Loucy (cell line): Measurements from ENCODE around the gene AGPAT3.

Experiments
- H2AFZ ChIP-seq: fragments of 200-600 bp; sonication (generic); 2 replicates; pipeline ENCODE4 v1.6.0; 2016; ENCODE audit warnings: antibody characterized with exemption, mild to moderate bottlenecking, low read length, moderate library complexity
- H3F3A ChIP-seq: fragments of 200-600 bp; 2 replicates; pipeline ENCODE4 v1.6.0; 2016; ENCODE audit warnings: antibody characterized with exemption, low read depth, mild to moderate bottlenecking
- H3K27me3 ChIP-seq: fragments of 200-600 bp; sonication (generic); 2 replicates; pipeline ENCODE4 v1.6.1; 2014; ENCODE audit warnings: low read length, mild to moderate bottlenecking; ENCODE audit not compliant: insufficient read depth, poor library complexity, severe bottlenecking
- H3K36me3 ChIP-seq: fragments of 200-600 bp; sonication (generic); 2 replicates; pipeline ENCODE4 v1.6.1; 2016; ENCODE audit warnings: low read length; ENCODE audit not compliant: insufficient read depth
- H3K4me1 ChIP-seq: fragments of 200-600 bp; sonication (generic); 2 replicates; pipeline ENCODE4 v1.5.1; 2014; ENCODE audit warnings: low read length, mild to moderate bottlenecking; ENCODE audit not compliant: insufficient read depth, poor library complexity, severe bottlenecking
- H3K4me2 ChIP-seq: fragments of 200-600 bp; sonication (generic); 2 replicates; pipeline ENCODE4 v1.6.0; 2014; ENCODE audit warnings: antibody characterized with exemption, low read length, low read depth, mild to moderate bottlenecking; ENCODE audit not compliant: poor library complexity, severe bottlenecking
- H3K4me3 ChIP-seq: fragments of 200-600 bp; sonication (generic); 2 replicates; pipeline ENCODE4 v1.5.1; 2014; ENCODE audit warnings: low read length, mild to moderate bottlenecking, mixed read lengths; ENCODE audit not compliant: poor library complexity, severe bottlenecking
- H3K79me2 ChIP-seq: fragments of 200-600 bp; sonication (generic); 2 replicates; pipeline ENCODE4 v1.6.1; 2014; ENCODE audit warnings: low read length; ENCODE audit not compliant: insufficient read depth
- H3K9ac ChIP-seq: fragments of 200-600 bp; sonication (generic); 2 replicates; pipeline ENCODE4 v1.6.0; 2014; ENCODE audit warnings: mild to moderate bottlenecking, low read depth, low read length, moderate library complexity; ENCODE audit not compliant: poor library complexity, severe bottlenecking
- H3K9me2 ChIP-seq: fragments of 200-600 bp; sonication (generic); replicated peaks from 2 replicates; pipeline ENCODE4 v1.6.1; 2016; ENCODE audit warnings: low read depth, low read length, mixed read lengths
- H3K9me3 ChIP-seq: fragments of 200-600 bp; sonication (generic); 2 replicates; pipeline ENCODE4 v1.6.1; 2014; ENCODE audit warnings: mild to moderate bottlenecking, antibody characterized with exemption, low read length, low read depth; ENCODE audit not compliant: insufficient read depth
- H4K20me1 ChIP-seq: fragments of 200-600 bp; sonication (generic); 2 replicates; pipeline ENCODE4 v1.6.0; 2014; ENCODE audit warnings: antibody characterized with exemption, low read length, mild to moderate bottlenecking; ENCODE audit not compliant: insufficient read depth, poor library complexity, severe bottlenecking
- CTCF ChIP-seq: fragments of 200-600 bp; sonication (generic); conservative IDR thresholded peaks from 2 replicates; pipeline ENCODE4 v1.5.1; 2014; ENCODE audit warnings: mild to moderate bottlenecking, antibody characterized with exemption, low read length
- EZH2phosphoT487 ChIP-seq: fragments of 200-600 bp; IDR thresholded peaks from 2 replicates; pipeline ENCODE4 v1.6.1; 2018; ENCODE audit warnings: antibody characterized with exemption, mild to moderate bottlenecking, moderate library complexity, borderline replicate concordance

AGPAT3 gene

DNA sequence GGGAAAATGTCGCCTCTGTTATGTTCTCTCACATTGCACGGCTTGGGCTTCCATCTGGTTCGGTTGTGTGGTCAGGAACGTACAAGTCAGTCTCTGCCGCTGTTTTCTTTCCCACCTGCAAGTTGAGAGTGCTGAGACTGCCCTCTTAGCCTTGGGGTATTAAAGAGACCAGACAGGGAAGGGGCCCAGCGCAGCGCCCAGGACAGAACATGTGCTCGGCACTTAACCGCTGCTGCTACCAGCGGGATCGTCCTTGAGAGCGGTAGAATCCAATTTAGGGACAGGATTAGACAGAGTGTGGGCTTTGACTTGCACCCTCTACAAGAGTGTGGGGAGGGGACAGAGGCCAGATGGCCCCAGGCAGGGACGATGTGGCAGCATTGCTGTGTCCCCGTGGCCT, 17.7 kb upstream of the AGPAT3 start:
- TF ChIP-seq EZH2phosphoT487 (no peak), CTCF (no peak)
- H3K27me3 ChIP-seq, result no peaks in the 10 kb centered on the region
- no peak overlapping the region for H3K4me3 ChIP-seq
- H3K4me1 ChIP-seq, result no peaks in the 10 kb centered on the region
- no peak overlapping the region for H3K4me2 ChIP-seq
- no peaks in the 10 kb centered on the region for H3K79me2 ChIP-seq
- no peaks in the 10 kb centered on the region for H4K20me1 ChIP-seq
- H3K9me2 ChIP-seq, result no peaks in the 10 kb centered on the region
- no peaks in the 10 kb centered on the region; the same call in 1 of the 2 replicates for H3K9me3 ChIP-seq
- H3K36me3 ChIP-seq, result no peaks in the 10 kb centered on the region
- no peaks in the 10 kb centered on the region for H3F3A ChIP-seq
- no peak overlapping the region for H2AFZ ChIP-seq
- no peak overlapping the region for H3K9ac ChIP-seq

- Histone ChIP-seq H4K20me1 (no peaks in the 10 kb centered on the region), H3K4me3 (no peak overlapping the region), H3F3A (no peaks in the 10 kb centered on the region), H3K4me1 (no peaks in the 10 kb centered on the region), H2AFZ (no peak overlapping the region), H3K9ac (no peak overlapping the region), H3K27me3 (no peaks in the 10 kb centered on the region), H3K9me2 (no peaks in the 10 kb centered on the region), H3K79me2 (no peaks in the 10 kb centered on the region), H3K9me3 (no peaks in the 10 kb centered on the region; the same call in 1 of the 2 replicates), H3K4me2 (no peak overlapping the region), H3K36me3 (no peaks in the 10 kb centered on the region)
- TF ChIP-seq CTCF (no peak), EZH2phosphoT487 (no peak)
Observed at GRCh38 chr21:43848771-43849170, 16.3 kb upstream of the AGPAT3 start.

GRCh38 chr21:43849532-43850299, 15.3 kb upstream of the AGPAT3 start:
- H3K4me3 ChIP-seq, result no peak overlapping the region
- H3K9me2 ChIP-seq, result no peaks in the 10 kb centered on the region
- no peaks in the 10 kb centered on the region for H3K27me3 ChIP-seq
- H3K4me1 ChIP-seq, result no peaks in the 10 kb centered on the region
- no peaks in the 10 kb centered on the region; the same call in 1 of the 2 replicates for H3K9me3 ChIP-seq
- no peaks in the 10 kb centered on the region for H4K20me1 ChIP-seq
- no peaks in the 10 kb centered on the region for H3K36me3 ChIP-seq
- no peaks in the 10 kb centered on the region for H3F3A ChIP-seq
- TF ChIP-seq CTCF (no peak), EZH2phosphoT487 (no peak)
- no peak overlapping the region for H3K4me2 ChIP-seq
- no peak overlapping the region for H3K9ac ChIP-seq
- no peaks in the 10 kb centered on the region for H3K79me2 ChIP-seq
- no peak overlapping the region for H2AFZ ChIP-seq
